Mesenteric fat pad (tissue), 1 donor: Measurements from ENCODE around the gene SNAP25. TPM values are rescaled to one million over a fixed set of nuclear protein-coding genes. Genes with fewer than 3 reads are reported as not detected.

Experiments used
- DNase-seq: peaks from one replicate; pipeline ENCODE4 v3.0.0-alpha.2; 2020; ENCODE audit warnings: low spot score
- total RNA-seq: library from RNA; stranded (reverse); fragmentation: NEBNext Ultra II Directional; extraction: Animal tissue kit (Norgen Biotek cat#: 25700); gene quantifications from one replicate; pipeline ENCODE4 v1.2.1, GENCODE V29; 2021
- donor health status: DM: yes; HTN: yes; CAD: no.

Gene SNAP25
- total RNA-seq, 1 donor from 2014 or later, result 0.29 TPM

GRCh38 chr20:10261702-10262101 is 43.1 kb downstream of the SNAP25 start:
- no peak for DNase-seq

GRCh38 chr20:10263385-10264165 is 44.9 kb downstream of the SNAP25 start:
- DNase-seq, result no peak

- no peak for DNase-seq
Observed at GRCh38 chr20:10264166-10264558, 45.5 kb downstream of the SNAP25 start.

- no peak for DNase-seq
Observed at GRCh38 chr20:10268636-10269035, 50.0 kb downstream of the SNAP25 start.

- no peak for DNase-seq
Observed at GRCh38 chr20:10270630-10271029, 52.0 kb downstream of the SNAP25 start.

- DNase-seq, result no peak
Observed at GRCh38 chr20:10271494-10272219, 53.0 kb downstream of the SNAP25 start.

- no peak for DNase-seq
Observed at GRCh38 chr20:10276878-10277580, 58.4 kb downstream of the SNAP25 start.

- no peak for DNase-seq
Observed at GRCh38 chr20:10277616-10278015, 59.0 kb downstream of the SNAP25 start.

- DNase-seq, result no peak
Observed at GRCh38 chr20:10278412-10278811, 59.8 kb downstream of the SNAP25 start.

- DNase-seq, result no peak
Observed at GRCh38 chr20:10280018-10280908, 61.6 kb downstream of the SNAP25 start.

- DNase-seq, result no peak
Observed at GRCh38 chr20:10281911-10282310, 63.3 kb downstream of the SNAP25 start.

- DNase-seq, result no peak
Observed at GRCh38 chr20:10282979-10283456, 64.4 kb downstream of the SNAP25 start.

- DNase-seq, result no peak
Observed at GRCh38 chr20:10286356-10286755, 67.7 kb downstream of the SNAP25 start.

- DNase-seq, result no peak
Observed at GRCh38 chr20:10288421-10288820, 69.8 kb downstream of the SNAP25 start.

GRCh38 chr20:10288954-10289646 is 70.5 kb downstream of the SNAP25 start:
- DNase-seq, result no peak

GRCh38 chr20:10291568-10292248 is 73.1 kb downstream of the SNAP25 start:
- DNase-seq, result no peak

GRCh38 chr20:10297223-10297622 is 78.6 kb downstream of the SNAP25 start:
- no peak for DNase-seq

GRCh38 chr20:10297684-10298240 is 79.1 kb downstream of the SNAP25 start:
- DNase-seq, result no peak
